ENCODE results near the gene GNAZ. TPM values are rescaled to one million over a fixed set of nuclear protein-coding genes. Genes with fewer than 3 reads are reported as not detected.

Gene GNAZ
- total RNA-seq, 1 donor from 2014 or later = under 0.01 TPM

GRCh38 chr22:23155143-23155542, 84.8 kb downstream of the GNAZ start:
- FAIRE-seq (peak; percentile 87), DNase-seq (ENCODE audit: low read depth) (no peak)
- TF ChIP-seq, protein P1, sequence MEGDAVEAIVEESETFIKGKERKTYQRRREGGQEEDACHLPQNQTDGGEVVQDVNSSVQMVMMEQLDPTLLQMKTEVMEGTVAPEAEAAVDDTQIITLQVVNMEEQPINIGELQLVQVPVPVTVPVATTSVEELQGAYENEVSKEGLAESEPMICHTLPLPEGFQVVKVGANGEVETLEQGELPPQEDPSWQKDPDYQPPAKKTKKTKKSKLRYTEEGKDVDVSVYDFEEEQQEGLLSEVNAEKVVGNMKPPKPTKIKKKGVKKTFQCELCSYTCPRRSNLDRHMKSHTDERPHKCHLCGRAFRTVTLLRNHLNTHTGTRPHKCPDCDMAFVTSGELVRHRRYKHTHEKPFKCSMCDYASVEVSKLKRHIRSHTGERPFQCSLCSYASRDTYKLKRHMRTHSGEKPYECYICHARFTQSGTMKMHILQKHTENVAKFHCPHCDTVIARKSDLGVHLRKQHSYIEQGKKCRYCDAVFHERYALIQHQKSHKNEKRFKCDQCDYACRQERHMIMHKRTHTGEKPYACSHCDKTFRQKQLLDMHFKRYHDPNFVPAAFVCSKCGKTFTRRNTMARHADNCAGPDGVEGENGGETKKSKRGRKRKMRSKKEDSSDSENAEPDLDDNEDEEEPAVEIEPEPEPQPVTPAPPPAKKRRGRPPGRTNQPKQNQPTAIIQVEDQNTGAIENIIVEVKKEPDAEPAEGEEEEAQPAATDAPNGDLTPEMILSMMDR (IDR thresholded peaks at IDR 0.05; ENCODE audit: insufficient read depth, low read length, severe bottlenecking) = no peak
- Histone ChIP-seq H3K36me3 (ENCODE audit: control insufficient read depth, insufficient read depth, low read length) (no peaks in the 10 kb centered on the region), H3K27me3 (ENCODE audit: control insufficient read depth, insufficient read depth, low read length) (no peaks in the 10 kb centered on the region), H3K4me3 (ENCODE audit: low read depth, low read length) (no peak overlapping the region)

- Histone ChIP-seq H3K4me3 (ENCODE audit: low read depth, low read length) (no peak overlapping the region), H3K36me3 (ENCODE audit: control insufficient read depth, insufficient read depth, low read length) (no peaks in the 10 kb centered on the region), H3K27me3 (ENCODE audit: control insufficient read depth, insufficient read depth, low read length) (no peaks in the 10 kb centered on the region)
- DNase-seq (ENCODE audit: low read depth) (no peak), FAIRE-seq (no peak)
- TF ChIP-seq, protein P1 (IDR thresholded peaks at IDR 0.05; ENCODE audit: insufficient read depth, low read length, severe bottlenecking) = no peak
Observed at GRCh38 chr22:23155831-23156230, 85.5 kb downstream of the GNAZ start.

DNA sequence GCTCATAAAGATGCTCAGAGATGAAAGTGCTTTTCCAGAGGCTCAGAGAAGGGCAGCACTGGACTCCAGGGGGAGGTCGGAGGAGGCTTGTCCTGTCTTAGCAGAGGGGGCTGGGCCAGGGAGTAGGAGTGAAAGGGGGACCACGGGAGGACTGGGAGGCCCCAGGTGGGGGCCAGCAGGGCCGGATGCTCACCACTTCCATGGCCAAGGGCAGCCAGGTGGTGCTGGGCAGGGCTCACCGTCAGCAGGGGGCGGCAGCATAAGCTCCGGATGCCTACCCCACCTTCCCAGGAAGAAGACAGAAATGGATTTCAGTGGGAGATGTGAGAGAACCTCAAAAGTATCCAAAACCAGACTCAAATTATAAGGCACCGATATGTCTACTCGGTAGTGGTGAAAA, 86.0 kb downstream of the GNAZ start:
- DNase-seq (ENCODE audit: low read depth) = no peak
- Histone ChIP-seq H3K36me3 (ENCODE audit: control insufficient read depth, insufficient read depth, low read length) (no peaks in the 10 kb centered on the region), H3K27me3 (ENCODE audit: control insufficient read depth, insufficient read depth, low read length) (no peaks in the 10 kb centered on the region), H3K4me3 (ENCODE audit: low read depth, low read length) (no peak overlapping the region)
- TF ChIP-seq, protein P1 (IDR thresholded peaks at IDR 0.05; ENCODE audit: insufficient read depth, low read length, severe bottlenecking) = peak; percentile 8
- no peak for FAIRE-seq

DNA sequence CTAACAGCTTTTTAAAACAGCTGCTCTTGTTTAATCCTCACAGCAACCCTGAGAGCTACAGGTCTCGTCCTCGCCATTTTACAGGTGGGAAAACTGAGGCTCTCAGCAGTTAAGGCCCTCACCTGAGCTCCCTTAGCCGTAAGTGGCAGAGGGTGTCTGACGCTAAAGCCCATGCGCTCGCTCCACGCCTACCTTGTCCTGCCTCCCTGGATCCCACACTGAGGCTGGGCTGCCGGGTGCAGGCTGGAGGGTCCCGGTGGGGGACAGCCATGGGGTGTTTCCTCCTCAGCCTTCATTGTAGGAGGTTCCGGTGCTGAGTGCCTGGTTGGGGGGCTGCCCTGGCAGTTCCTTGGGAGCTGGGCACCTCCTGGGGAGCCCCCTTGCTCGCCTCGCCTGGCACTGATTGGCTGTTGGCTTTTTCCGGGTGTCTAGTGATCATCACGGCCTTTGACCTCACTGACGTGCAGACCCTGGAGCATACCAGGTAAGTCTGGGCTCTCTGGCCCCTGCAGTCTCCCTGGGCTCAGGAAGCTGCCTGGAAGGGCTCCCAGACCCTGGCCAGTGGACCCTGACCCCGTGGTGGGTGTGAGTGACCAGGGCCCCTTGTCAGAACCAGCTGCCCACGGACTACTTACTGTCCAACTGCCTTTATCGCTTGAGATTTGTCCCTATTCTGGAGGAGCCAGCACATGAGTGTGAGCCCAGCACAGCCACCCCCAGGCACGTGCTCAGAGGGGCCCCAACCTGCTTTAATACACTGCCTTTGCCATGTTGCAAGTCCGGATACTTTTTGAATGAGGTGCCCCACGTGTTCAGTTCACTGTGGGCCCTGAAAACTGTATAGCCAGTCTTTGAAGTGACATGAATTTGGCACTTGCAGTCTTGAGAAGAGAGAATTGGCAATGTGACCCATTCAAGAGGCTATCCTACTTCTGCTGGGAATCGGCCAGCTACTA, 87.5 kb downstream of the GNAZ start:
- no peaks in the 10 kb centered on the region for H3K27me3 ChIP-seq (ENCODE audit: control insufficient read depth, insufficient read depth, low read length)
- peak; percentile 50 for FAIRE-seq
- DNase-seq (ENCODE audit: low read depth) = no peak
- no peak overlapping the region for H3K4me3 ChIP-seq (ENCODE audit: low read depth, low read length)
- TF ChIP-seq, protein P1 (IDR thresholded peaks at IDR 0.05; ENCODE audit: insufficient read depth, low read length, severe bottlenecking) = no peak
- no peaks in the 10 kb centered on the region for H3K36me3 ChIP-seq (ENCODE audit: control insufficient read depth, insufficient read depth, low read length)

GRCh38 chr22:23158516-23159290, 88.4 kb downstream of the GNAZ start:
- DNase-seq (ENCODE audit: low read depth) (no peak), FAIRE-seq (no peak)
- Histone ChIP-seq H3K27me3 (ENCODE audit: control insufficient read depth, insufficient read depth, low read length) (no peaks in the 10 kb centered on the region), H3K4me3 (ENCODE audit: low read depth, low read length) (no peak overlapping the region), H3K36me3 (ENCODE audit: control insufficient read depth, insufficient read depth, low read length) (no peaks in the 10 kb centered on the region)
- TF ChIP-seq, protein P1 (IDR thresholded peaks at IDR 0.05; ENCODE audit: insufficient read depth, low read length, severe bottlenecking) = no peak
